HG02759 (cell line): ENCODE measurements around the gene KDM6B.
"Not testable (repeated sequence)": the region's sequence is repeated elsewhere in the genome, so short reads cannot be mapped to it uniquely, and the experiment has no call there.

Source experiments
- ATAC-seq: cut with Tn5 transposase; IDR thresholded peaks from one replicate; pipeline ENCODE4 v1.9.1; 2021; ENCODE audit warnings: mild to moderate bottlenecking, moderate library complexity; ENCODE audit not compliant: unreplicated experiment

Gene KDM6B

GRCh38 chr17:7851438-7852261 lies 17.6 kb downstream of the KDM6B start:
- ATAC-seq: peak; percentile 85

- ATAC-seq: no peak
Observed at GRCh38 chr17:7852262-7852670, 18.2 kb downstream of the KDM6B start.

- ATAC-seq: no peak
Observed at GRCh38 chr17:7852919-7853690, 19.1 kb downstream of the KDM6B start.

GRCh38 chr17:7853691-7854038 lies 19.6 kb downstream of the KDM6B start:
- no peak for ATAC-seq

GRCh38 chr17:7854078-7854777 lies 20.2 kb downstream of the KDM6B start:
- no peak for ATAC-seq

- no peak for ATAC-seq
Observed at GRCh38 chr17:7854851-7855659, 21.0 kb downstream of the KDM6B start, which contains the start of gene TMEM88. Gene TMEM88 (plus strand): TSS chr17:7855066. CDS start chr17:7855075, 9 bp downstream.

GRCh38 chr17:7855660-7856010 lies 21.6 kb downstream of the KDM6B start:
- ATAC-seq: no peak

GRCh38 chr17:7856011-7856810 lies 22.2 kb downstream of the KDM6B start:
- ATAC-seq: no peak

- ATAC-seq: peak; percentile 76
Observed at GRCh38 chr17:7856811-7857712, 23.0 kb downstream of the KDM6B start, which contains the start of gene NAA38. Gene NAA38 (minus strand): TSS chr17:7857559. CDS start chr17:7857463, 96 bp downstream.

GRCh38 chr17:7857713-7858521 lies 23.9 kb downstream of the KDM6B start, which contains the start of gene CYB5D1:
Gene CYB5D1 (plus strand): TSS chr17:7858003. CDS start chr17:7858135, 132 bp downstream.
- ATAC-seq: peak; percentile 38

GRCh38 chr17:7858522-7858810 lies 24.4 kb downstream of the KDM6B start:
- ATAC-seq: no peak

- ATAC-seq: no peak
Observed at GRCh38 chr17:7859028-7859427, 25.0 kb downstream of the KDM6B start.

- no peak for ATAC-seq
Observed at GRCh38 chr17:7862692-7863437, 28.8 kb downstream of the KDM6B start.

- ATAC-seq: not testable (repeated sequence)
Observed at GRCh38 chr17:7864384-7864783, 30.4 kb downstream of the KDM6B start.

GRCh38 chr17:7864995-7865650 lies 31.1 kb downstream of the KDM6B start:
- no peak for ATAC-seq

GRCh38 chr17:7867881-7868329 lies 33.9 kb downstream of the KDM6B start:
- ATAC-seq: no peak

GRCh38 chr17:7873051-7873450 lies 39.0 kb downstream of the KDM6B start:
- ATAC-seq: no peak
